HCT116 (cell line): ENCODE measurements around the gene TANC1. TPM values are rescaled to one million over a fixed set of nuclear protein-coding genes. Genes with fewer than 3 reads are reported as not detected.

Experiments used
- ATAC-seq: fragments of 200-7000 bp; cut with Tn5 transposase; 2 replicates; pipeline ENCODE4 v1.9.1; 2020; ENCODE audit warnings: mild to moderate bottlenecking, moderate library complexity
- BruUV-seq: library from RNA; stranded (reverse); fragments of 400-500 nt; replicated peaks from 2 replicates; lab custom pipeline; 2021; lab: Mats Ljungman, UMichigan
- CTCF ChIA-PET: fragments of 300-600 bp; sonication (Branson Sonifier 250); formaldehyde crosslinking; loops from one replicate; lab custom pipeline; 2021; ENCODE audit warnings: antibody characterized with exemption; lab: Charles Lee
- POLR2A ChIA-PET: fragments of 300-600, 350-600 bp; sonication (Branson Sonifier 250); formaldehyde crosslinking; loops from one replicate; lab custom pipeline; 2021; ENCODE audit warnings: antibody characterized with exemption; lab: Charles Lee
- RAD21 ChIA-PET, 2 experiments: fragments of 300-600 bp; sonication (Branson Sonifier 250); formaldehyde crosslinking; loops; one replicate each; lab custom pipeline; 2023; ENCODE audit warnings: low total read pairs in 2 of 2; ENCODE audit not compliant: uncharacterized antibody in 2 of 2, unreplicated experiment in 2 of 2, low non-redundant PET in 1 of 2; lab: Charles Lee
- DNase-seq: peaks from one replicate; pipeline ENCODE4 v3.0.0-alpha.2; 2010; ENCODE audit warnings: low read depth, low spot score
- H2AFZ ChIP-seq: fragments of 200-600 bp; shearing (Covaris generic), sonication (generic); 2 replicates; pipeline ENCODE4 v1.6.1; 2017; ENCODE audit warnings: low read depth, mixed run types, mixed read lengths, antibody characterized with exemption, low read length; ENCODE audit not compliant: poor library complexity, severe bottlenecking
- H3K27ac ChIP-seq: 2 replicates; pipeline ENCODE4 v1.5.1; 2012; ENCODE audit warnings: low read depth, low read length
- H3K27me3 ChIP-seq: fragments of 200-600 bp; sonication (generic); 2 replicates; pipeline ENCODE4 v1.6.1; 2016; ENCODE audit warnings: mixed run types, low read length, mixed read lengths; ENCODE audit not compliant: insufficient read depth
- H3K36me3 ChIP-seq, 2 experiments: fragments of 200-500 bp in 1 of 2; fragments of 200-600 bp in 1 of 2; sonication (Bioruptor generic) in 1 of 2; sonication (generic) in 1 of 2; 2 replicates each; pipeline versions ENCODE4 v1.5.1 to v1.6.1; 2014 to 2016; ENCODE audit warnings: low read length in 2 of 2, inconsistent platforms in 1 of 2, mixed read lengths in 1 of 2, mixed run types in 1 of 2; ENCODE audit not compliant: insufficient read depth in 2 of 2, control insufficient read depth in 1 of 2
- H3K4me1 ChIP-seq, 2 experiments: fragments of 200-600 bp in 1 of 2; sonication (generic) in 1 of 2; 2 replicates each; pipeline versions ENCODE4 v1.5.1 to v1.6.1; 2012 to 2017; ENCODE audit warnings: low read length in 2 of 2, inconsistent platforms in 1 of 2, mild to moderate bottlenecking in 1 of 2, mixed read lengths in 1 of 2, mixed run types in 1 of 2, moderate library complexity in 1 of 2; ENCODE audit not compliant: insufficient read depth in 2 of 2, control insufficient read depth in 1 of 2
- H3K4me2 ChIP-seq: fragments of 200-600 bp; sonication (generic); 2 replicates; pipeline ENCODE4 v1.6.1; 2017; ENCODE audit warnings: mixed run types, low read length, mixed read lengths
- H3K4me3 ChIP-seq, 2 experiments: fragments of 200-600 bp in 1 of 2; sonication (generic) in 1 of 2; replicated peaks in 1 of 2; 2 replicates each; pipeline ENCODE4 v1.5.1; 2011 to 2016; ENCODE audit warnings: low read length in 2 of 2, control low read depth in 1 of 2, low read depth in 1 of 2, mild to moderate bottlenecking in 1 of 2, mixed read lengths in 1 of 2, mixed run types in 1 of 2
- H3K79me2 ChIP-seq: fragments of 200-600 bp; sonication (generic); 2 replicates; pipeline ENCODE4 v1.6.1; 2017; ENCODE audit warnings: mild to moderate bottlenecking, mixed run types, low read length, moderate library complexity, mixed read lengths; ENCODE audit not compliant: insufficient read depth
- H3K9ac ChIP-seq: fragments of 200-600 bp; sonication (generic); 2 replicates; pipeline ENCODE4 v1.6.1; 2016; ENCODE audit warnings: low read length, mixed read lengths
- H3K9me2 ChIP-seq: fragments of 200-600 bp; sonication (generic), shearing (Covaris generic); 2 replicates; pipeline ENCODE4 v1.6.1; 2017; ENCODE audit warnings: mixed run types, mild to moderate bottlenecking, moderate library complexity; ENCODE audit not compliant: insufficient read depth
- H3K9me3 ChIP-seq, 2 experiments: fragments of 200-500 bp in 1 of 2; fragments of 200-600 bp in 1 of 2; sonication (Bioruptor generic) in 1 of 2; sonication (generic) in 1 of 2; 2 replicates each; pipeline ENCODE4 v1.6.1; 2014 to 2017; ENCODE audit warnings: low read length in 2 of 2, mixed read lengths in 2 of 2, inconsistent platforms in 1 of 2, low read depth in 1 of 2, mild to moderate bottlenecking in 1 of 2, mixed run types in 1 of 2, moderate library complexity in 1 of 2; ENCODE audit not compliant: control insufficient read depth in 1 of 2, insufficient read depth in 1 of 2
- H4K20me1 ChIP-seq: fragments of 200-600 bp; sonication (generic), shearing (Covaris generic); 2 replicates; pipeline ENCODE4 v1.6.1; 2017; ENCODE audit warnings: mixed run types, mild to moderate bottlenecking, moderate library complexity; ENCODE audit not compliant: insufficient read depth
- ATF3 ChIP-seq: IDR thresholded peaks from 2 replicates; pipeline ENCODE4 v1.6.1; 2012
- CBX3 ChIP-seq: IDR thresholded peaks from 2 replicates; pipeline ENCODE4 v1.6.1; 2012; ENCODE audit warnings: low read depth
- CEBPB ChIP-seq: IDR thresholded peaks from 2 replicates; pipeline ENCODE4 v1.6.1; 2012; ENCODE audit warnings: low read depth
- EGR1 ChIP-seq: IDR thresholded peaks from 2 replicates; pipeline ENCODE4 v1.6.1; 2012; ENCODE audit warnings: low read depth
- EZH2 ChIP-seq: fragments of 200-600 bp; sonication (generic); IDR thresholded peaks from 2 replicates; pipeline ENCODE4 v1.6.1; 2017; ENCODE audit warnings: antibody characterized with exemption, mixed run types
- EZH2phosphoT487 ChIP-seq: fragments of 200-600 bp; IDR thresholded peaks from 2 replicates; pipeline ENCODE4 v1.6.1; 2018; ENCODE audit warnings: antibody characterized with exemption, borderline replicate concordance
- MAX ChIP-seq: IDR thresholded peaks from 2 replicates; pipeline ENCODE4 v1.6.1; 2012
- POLR2AphosphoS5 ChIP-seq: IDR thresholded peaks from 2 replicates; pipeline ENCODE4 v1.6.1; 2011; ENCODE audit warnings: mild to moderate bottlenecking, low read depth, low read length, moderate library complexity
- RAD21 ChIP-seq: IDR thresholded peaks from 2 replicates; pipeline ENCODE4 v1.6.1; 2012; ENCODE audit warnings: low read depth, mild to moderate bottlenecking
- SIN3A ChIP-seq: IDR thresholded peaks from 2 replicates; pipeline ENCODE4 v1.6.1; 2012; ENCODE audit warnings: low read depth
- SP1 ChIP-seq: IDR thresholded peaks from 2 replicates; pipeline ENCODE4 v1.6.1; 2012; ENCODE audit warnings: low read depth
- SRF ChIP-seq: IDR thresholded peaks from 2 replicates; pipeline ENCODE4 v1.6.1; 2012; ENCODE audit warnings: low read depth
- YY1 ChIP-seq: IDR thresholded peaks from 2 replicates; pipeline ENCODE4 v1.6.1; 2011; ENCODE audit warnings: low read length, low read depth, moderate library complexity, mild to moderate bottlenecking; ENCODE audit not compliant: insufficient replicate concordance; ENCODE audit errors: extremely low read depth
- ZBTB33 ChIP-seq: IDR thresholded peaks from 2 replicates; pipeline ENCODE4 v1.6.1; 2011; ENCODE audit warnings: mild to moderate bottlenecking, low read length, moderate library complexity; ENCODE audit not compliant: insufficient replicate concordance; ENCODE audit errors: extremely low read depth
- ZFX ChIP-seq: fragments of 450-650 bp; IDR thresholded peaks from 2 replicates; pipeline ENCODE4 v1.6.1; 2017
- intact Hi-C: fragments of 100-400 bp; cut with micrococcal nuclease; formaldehyde crosslinking; loops from 2 replicates; pipeline ENCODE4 v1.10.0; 2022
- total RNA-seq: library from RNA; stranded (reverse); gene quantifications from one replicate; pipeline ENCODE4 v1.2.1, GENCODE V29; 2021; ENCODE audit not compliant: unreplicated experiment
- TF ChIP-seq, protein P1 (sequence below): IDR thresholded peaks from 2 replicates; pipeline ENCODE4 v1.6.1; 2012; ENCODE audit warnings: low read depth

The TANC1 gene
- total RNA-seq, 1 experiment from 2014 or later: 15.1 TPM

GRCh38 chr2:159030674-159031380 lies 62.4 kb downstream of the TANC1 start:
- TF ChIP-seq, protein P1, sequence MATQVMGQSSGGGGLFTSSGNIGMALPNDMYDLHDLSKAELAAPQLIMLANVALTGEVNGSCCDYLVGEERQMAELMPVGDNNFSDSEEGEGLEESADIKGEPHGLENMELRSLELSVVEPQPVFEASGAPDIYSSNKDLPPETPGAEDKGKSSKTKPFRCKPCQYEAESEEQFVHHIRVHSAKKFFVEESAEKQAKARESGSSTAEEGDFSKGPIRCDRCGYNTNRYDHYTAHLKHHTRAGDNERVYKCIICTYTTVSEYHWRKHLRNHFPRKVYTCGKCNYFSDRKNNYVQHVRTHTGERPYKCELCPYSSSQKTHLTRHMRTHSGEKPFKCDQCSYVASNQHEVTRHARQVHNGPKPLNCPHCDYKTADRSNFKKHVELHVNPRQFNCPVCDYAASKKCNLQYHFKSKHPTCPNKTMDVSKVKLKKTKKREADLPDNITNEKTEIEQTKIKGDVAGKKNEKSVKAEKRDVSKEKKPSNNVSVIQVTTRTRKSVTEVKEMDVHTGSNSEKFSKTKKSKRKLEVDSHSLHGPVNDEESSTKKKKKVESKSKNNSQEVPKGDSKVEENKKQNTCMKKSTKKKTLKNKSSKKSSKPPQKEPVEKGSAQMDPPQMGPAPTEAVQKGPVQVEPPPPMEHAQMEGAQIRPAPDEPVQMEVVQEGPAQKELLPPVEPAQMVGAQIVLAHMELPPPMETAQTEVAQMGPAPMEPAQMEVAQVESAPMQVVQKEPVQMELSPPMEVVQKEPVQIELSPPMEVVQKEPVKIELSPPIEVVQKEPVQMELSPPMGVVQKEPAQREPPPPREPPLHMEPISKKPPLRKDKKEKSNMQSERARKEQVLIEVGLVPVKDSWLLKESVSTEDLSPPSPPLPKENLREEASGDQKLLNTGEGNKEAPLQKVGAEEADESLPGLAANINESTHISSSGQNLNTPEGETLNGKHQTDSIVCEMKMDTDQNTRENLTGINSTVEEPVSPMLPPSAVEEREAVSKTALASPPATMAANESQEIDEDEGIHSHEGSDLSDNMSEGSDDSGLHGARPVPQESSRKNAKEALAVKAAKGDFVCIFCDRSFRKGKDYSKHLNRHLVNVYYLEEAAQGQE: no peak
- TF ChIP-seq EZH2phosphoT487: no peak
- TF ChIP-seq MAX: no peak
- TF ChIP-seq CEBPB: no peak
- TF ChIP-seq CBX3: no peak
- no peak for TF ChIP-seq RAD21
- no peak for TF ChIP-seq ZBTB33
- TF ChIP-seq POLR2AphosphoS5: no peak
- no peak for TF ChIP-seq ATF3
- no peak for TF ChIP-seq SIN3A
- TF ChIP-seq EGR1: no peak
- no peak for TF ChIP-seq SRF
- no peak for TF ChIP-seq ZFX
- TF ChIP-seq EZH2: no peak
- TF ChIP-seq SP1: no peak
- no peak for TF ChIP-seq YY1
- ATAC-seq (peak; percentile 83), DNase-seq (peak; percentile 23)
- BruUV-seq: no TSS peak
- Histone ChIP-seq H3K36me3 (no peaks in the 10 kb centered on the region), H3K4me3 (peak overlapping the region in 1 of 2 experiments; percentile 11; a peak in 1 of 4 replicates), H3K4me2 (peak overlapping the region; percentile 67), H4K20me1 (no peaks in the 10 kb centered on the region; the same call in 1 of the 2 replicates), H3K9me3 (no peaks in the 10 kb centered on the region), H3K9ac (peak overlapping the region; percentile 23; the same call in 1 of the 2 replicates), H3K79me2 (no peaks in the 10 kb centered on the region; the same call in 1 of the 2 replicates), H2AFZ (no peak overlapping the region), H3K4me1 (peaks cover 22 to 26% of the 10 kb centered on the region in 2 experiments), H3K9me2 (no peaks in the 10 kb centered on the region), H3K27ac (peak overlapping the region; percentile 28; the same call in 1 of the 2 replicates), H3K27me3 (no peaks in the 10 kb centered on the region)
- ChIA-PET CTCF (interaction anchor here (0.7 to 1.6 kb wide), 2 partner anchors 86 to 88 kb away, joined by 3 to 6 read pairs; no protein-coding TSS in a partner anchor), POLR2A (no interaction called here), RAD21 (no interaction called here)
- intact Hi-C loops: no loop called here
